Right lobe of liver (tissue), 4 donors: ENCODE results near the gene NKD2.

ENCODE experiments used
- CTCF ChIP-seq, 4 donors: fragments of 200-600 bp in 3 of 4; fragments of 450-650 bp in 1 of 4; IDR thresholded peaks; one replicate each; pipeline versions ENCODE4 v1.5.1 to v1.8.0; 2016 to 2022; ENCODE audit warnings: antibody characterized with exemption in 4 of 4, mild to moderate bottlenecking in 2 of 4
- POLR2A ChIP-seq: fragments of 450-650 bp; IDR thresholded peaks from one replicate; pipeline ENCODE4 v1.6.1; 2017; ENCODE audit warnings: antibody characterized with exemption, mild to moderate bottlenecking
- donor health status: DM: no; HTN: no; CAD: no.
- donor health status: DM: no; HTN: no; CAD: no.
- donor health status: DM: no; HTN: yes; CAD: no.

- TF ChIP-seq CTCF (IDR thresholded peaks at IDR 0.05) (no peak), POLR2A (no peak)
Observed at GRCh38 chr5:1016036-1016435, 7.4 kb downstream of the NKD2 start.
